GM11168 (cell line): ENCODE measurements around the gene CARD9.

Experiments
- in situ Hi-C: fragments of 300-500 bp; cut with MboI; formaldehyde crosslinking; loops from one replicate; pipeline ENCODE4 v1.12.0; 2022; ENCODE audit warnings: low sequenced_read_pairs; ENCODE audit not compliant: unreplicated experiment

CARD9 gene

GRCh38 chr9:136366826-136367225, 6.6 kb downstream of the CARD9 start:
- in situ Hi-C loops: no loop called here

DNA sequence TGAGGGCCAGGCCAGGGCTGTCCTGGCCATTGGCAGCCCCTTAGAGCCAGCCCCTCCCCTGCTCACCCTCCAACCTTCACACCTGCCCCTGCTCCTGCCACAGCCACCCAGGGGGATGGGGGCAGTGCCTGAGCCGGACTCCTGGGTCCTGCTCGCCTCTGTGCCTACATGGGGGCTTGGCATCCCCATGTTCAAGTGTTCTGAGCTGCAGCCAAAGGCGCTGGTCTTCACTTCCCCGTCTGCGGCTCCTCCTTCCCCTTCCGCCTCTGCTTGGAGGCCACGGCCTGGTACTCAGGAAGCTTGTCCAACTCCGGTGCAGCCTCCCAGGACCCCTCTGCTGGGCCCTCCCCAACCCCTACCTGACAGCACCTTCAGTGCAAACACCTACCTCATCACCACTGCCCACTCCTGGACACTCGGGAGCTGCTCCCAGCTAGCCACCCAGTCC, 7.7 kb downstream of the CARD9 start:
- in situ Hi-C loops: no loop called here

DNA sequence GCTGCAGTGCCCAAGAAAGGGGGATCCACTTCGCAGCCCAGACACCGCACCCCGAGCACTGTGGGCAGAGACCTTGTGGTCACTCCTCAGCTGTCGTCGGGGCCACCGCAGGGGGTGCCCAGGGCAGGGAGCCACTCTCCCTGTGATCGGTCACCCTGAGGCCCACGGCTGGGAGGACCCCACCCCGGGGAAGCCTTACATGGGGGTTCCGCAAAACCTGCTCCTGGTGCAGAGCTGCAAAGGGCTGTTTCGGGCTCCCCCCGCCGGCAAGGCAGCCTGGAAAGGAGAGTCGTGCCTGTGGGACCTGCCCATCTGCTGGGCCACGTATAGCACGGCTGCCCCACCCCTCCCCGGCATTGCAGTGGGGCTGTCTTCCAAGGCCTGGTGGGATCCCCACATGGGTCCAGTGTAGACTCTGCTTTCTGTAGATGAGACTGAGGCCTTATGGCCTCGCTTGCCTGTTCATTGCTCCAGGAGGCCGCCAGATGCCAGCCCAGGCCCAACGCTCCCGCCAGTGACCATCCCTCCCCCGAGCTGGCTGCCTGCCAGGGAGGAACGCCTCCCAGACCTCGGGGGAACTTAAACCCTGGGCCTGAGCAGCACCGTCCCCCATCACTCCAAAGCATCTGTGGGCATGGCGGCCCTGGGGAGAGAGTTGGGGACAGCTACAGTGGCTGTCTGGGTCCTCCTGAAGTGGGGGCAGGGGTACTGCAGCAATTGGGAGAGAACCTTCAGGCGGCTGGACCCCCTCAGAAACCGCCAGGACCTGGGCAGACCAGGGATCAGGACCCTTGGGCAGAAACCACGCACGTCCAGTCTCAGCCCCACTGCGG, 8.3 kb downstream of the CARD9 start:
- in situ Hi-C loops: no loop called here

DNA sequence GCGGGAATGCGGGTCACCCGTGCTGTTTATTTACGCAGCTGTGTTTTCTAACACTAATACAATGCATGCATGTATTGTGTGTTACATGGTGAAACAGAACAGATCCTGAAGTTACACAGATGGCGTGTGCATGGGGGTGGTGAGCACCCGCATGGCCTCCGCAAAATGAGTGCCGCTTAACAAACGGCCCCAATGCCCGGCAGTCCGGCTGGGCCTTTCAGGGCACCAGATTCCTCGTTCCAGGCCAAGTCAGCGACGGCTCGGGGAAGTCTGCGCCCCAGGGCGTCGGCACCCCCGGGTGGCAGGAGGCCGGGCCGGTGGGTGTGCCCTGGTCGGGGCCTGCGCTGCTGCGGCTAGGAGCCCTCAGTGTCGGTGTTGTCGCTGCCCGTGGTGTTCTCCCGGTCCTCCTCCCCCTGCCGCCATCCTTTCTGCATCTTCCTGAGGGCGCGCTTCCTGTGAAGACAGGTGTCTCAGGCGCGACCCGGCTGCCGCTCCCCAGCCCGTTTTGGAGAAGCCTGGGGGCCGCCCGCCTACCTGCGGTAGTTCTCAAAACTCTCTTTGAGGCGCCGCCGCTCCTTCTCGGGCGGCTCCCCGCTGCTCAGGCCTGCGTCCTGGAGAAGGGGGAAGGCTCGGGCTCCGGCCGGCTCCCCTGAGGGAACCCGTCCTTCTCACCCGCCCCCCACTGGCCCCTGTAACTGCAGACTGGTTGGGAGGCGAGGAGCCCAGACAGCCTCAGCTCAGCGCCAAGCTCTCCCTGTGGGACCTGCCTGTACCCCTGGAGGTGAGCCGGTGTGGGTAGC, 9.3 kb downstream of the CARD9 start:
- in situ Hi-C loops: no loop called here

GRCh38 chr9:136363106-136363948, 10.1 kb downstream of the CARD9 start, which contains the start of gene DNLZ:
Gene DNLZ, minus strand, starts transcription at chr9:136363744. Its CDS starts 30 bp downstream, at chr9:136363714.
- in situ Hi-C loops: no loop called here

DNA sequence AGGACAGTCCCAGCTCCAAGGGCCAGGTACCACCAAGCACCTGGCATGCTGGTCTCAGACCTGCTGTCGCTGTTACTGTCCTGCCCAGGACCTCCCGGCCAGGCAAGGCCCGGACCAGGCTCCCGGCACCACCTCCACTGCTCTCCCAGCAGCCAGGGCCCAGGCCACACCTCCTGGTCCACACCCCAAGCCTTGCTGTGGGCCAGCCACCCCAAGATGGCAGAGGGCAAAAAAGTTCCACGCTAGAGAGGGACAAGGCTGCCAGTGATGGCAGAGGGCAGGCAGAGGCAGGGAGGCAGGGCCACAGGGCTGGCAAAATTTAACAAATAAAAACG, 11.1 kb downstream of the CARD9 start:
- in situ Hi-C loops: no loop called here

GRCh38 chr9:136361754-136362449, 11.6 kb downstream of the CARD9 start:
- in situ Hi-C loops: no loop called here

DNA sequence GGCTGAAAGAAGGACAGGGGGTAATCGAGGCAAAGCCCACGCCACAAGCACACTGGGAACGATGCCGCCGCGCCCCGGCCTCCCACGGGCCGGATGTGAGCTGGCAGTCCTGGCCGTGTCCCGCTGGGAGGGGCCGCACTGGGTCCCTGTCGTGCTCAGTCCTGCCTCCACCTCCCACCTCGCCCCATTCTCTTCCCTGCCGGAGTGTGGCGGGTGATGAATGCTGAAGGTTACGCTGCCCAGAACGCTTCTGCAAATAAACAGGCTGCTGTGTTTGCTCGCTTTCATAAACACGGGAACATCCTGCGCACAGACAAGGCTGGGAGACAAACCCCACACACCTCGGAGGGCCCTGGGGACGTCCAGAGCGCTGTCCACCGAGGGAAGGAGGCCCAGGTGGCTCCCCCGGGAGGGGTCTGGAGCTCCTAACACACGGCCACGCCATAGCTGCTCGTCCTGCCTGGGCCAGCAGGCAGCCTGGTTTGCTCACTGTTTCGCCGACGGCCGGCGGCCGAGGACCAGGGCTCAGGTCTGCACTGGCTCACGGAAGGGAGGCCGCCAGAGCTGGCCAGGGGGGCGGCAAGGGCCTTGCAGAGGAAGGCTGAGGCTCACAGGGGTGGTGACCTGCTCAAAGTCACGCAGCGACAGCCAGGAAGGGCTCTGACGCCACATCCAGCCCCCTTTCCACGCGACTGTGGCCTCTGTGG, 12.3 kb downstream of the CARD9 start:
- in situ Hi-C loops: no loop called here

DNA sequence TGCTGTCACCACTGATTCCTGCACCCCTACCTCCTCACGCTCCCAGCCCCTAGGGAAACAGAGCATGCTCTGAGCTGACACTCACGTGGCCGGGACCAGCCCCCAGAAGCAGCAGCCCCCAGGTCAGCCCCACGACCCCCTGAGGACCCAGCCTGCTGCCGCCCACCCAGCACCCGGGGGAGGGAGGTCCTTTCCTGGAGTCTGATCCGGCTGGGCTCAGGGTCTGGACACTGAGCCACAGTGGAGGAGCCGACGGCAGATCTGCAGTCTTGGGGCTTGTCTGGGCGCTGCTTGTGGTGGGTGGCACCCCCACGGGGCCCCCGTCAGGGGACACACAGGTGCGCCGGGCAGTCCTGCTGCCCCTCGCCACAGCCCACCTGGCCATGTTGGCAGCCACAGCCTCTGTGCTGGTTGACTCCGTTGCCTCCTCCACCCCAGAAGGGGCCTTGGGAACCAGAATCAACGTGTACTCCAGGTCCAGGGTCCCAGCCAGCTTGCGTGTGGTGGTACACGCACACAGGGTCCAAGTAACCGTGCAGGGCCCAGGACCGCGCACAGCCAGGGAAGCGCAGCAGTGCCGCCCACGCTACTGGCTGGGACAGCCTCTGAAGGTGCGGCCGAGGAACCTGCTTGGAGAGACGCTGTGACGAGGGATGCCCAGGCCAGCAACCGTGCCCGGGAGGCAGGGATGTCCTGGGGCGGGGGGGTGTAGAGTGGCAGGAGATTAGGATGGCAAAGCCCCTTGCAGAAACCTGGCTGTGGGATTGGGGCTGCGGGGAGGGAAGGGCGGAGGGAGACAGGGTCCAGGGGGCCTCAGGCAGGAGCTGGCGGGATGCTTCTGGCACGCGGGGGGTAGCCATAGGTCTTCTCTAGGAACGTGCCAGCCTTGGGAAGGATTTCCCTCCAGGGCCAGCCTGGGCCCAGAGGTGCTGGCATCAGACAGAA, 13.4 kb downstream of the CARD9 start:
- in situ Hi-C loops: no loop called here

- in situ Hi-C loops: no loop called here
Measured at GRCh38 chr9:136358888-136359287, 14.6 kb downstream of the CARD9 start.

GRCh38 chr9:136358016-136358415, 15.5 kb downstream of the CARD9 start:
- in situ Hi-C loops: no loop called here

DNA sequence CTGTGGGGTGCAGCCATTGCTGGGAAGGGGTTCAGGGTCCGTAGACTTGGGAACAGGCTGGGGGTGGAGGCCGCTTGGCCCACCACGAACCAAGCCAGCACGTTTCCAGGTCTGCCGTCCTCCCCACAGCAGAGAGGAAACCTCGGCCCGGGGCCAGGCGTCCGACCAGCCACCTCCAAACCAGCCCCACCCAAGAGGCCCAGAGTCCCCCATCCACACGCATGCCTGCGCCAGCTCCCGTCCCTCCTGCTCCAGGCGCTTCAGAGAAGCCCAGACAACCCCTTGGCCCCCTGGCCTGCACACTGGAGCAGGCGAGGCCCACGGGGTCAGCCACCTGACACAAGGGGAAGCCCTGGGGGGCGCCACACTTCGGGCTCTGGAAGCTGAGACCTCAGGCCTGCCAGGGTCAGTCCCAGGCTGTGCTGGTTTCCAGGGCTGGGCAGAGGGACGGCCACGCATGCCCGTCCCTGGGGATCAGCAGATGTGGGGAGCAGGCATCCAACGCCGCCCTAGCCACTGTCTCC, 16.2 kb downstream of the CARD9 start:
- in situ Hi-C loops: no loop called here

GRCh38 chr9:136355616-136356557, 17.6 kb downstream of the CARD9 start:
- in situ Hi-C loops: no loop called here

DNA sequence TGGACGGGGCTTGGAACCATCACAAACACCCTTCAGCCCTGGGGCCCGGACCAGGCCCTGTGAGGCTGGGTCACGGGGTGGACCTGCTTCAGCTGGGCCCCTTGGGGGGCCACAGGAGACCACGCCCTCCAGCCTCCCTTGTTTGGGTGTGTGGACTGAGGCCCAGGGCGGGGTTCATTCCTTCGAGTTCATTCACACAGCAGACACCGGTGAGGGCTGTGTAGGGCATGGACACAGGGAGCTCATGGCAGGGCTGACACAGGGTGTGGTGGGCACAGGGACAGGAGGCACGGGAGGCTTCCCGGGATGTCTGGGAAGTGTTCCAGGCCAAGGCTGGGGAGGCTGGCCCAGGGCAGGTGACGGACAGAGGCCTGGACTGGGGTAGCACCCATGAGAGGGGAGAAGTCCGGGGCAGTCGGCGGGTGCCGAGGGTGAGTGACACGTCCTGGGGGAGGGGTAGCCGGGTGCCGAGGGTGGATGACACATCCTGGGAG, 18.8 kb downstream of the CARD9 start:
- in situ Hi-C loops: no loop called here

- in situ Hi-C loops: no loop called here
Measured at GRCh38 chr9:136353757-136354488, 19.5 kb downstream of the CARD9 start.

- in situ Hi-C loops: no loop called here
Measured at GRCh38 chr9:136353088-136353487, 20.4 kb downstream of the CARD9 start.
